SKM-1 (cell line): ENCODE results near the gene GALNT6.
"Not testable (repeated sequence)": the region's sequence is repeated elsewhere in the genome, so short reads cannot be mapped to it uniquely, and the experiment has no call there.

Experiments used
- DNase-seq: peaks from one replicate; lab custom pipeline; 2025; ENCODE audit not compliant: unreplicated experiment; lab: John Stamatoyannopoulos, UW

The GALNT6 gene

DNA sequence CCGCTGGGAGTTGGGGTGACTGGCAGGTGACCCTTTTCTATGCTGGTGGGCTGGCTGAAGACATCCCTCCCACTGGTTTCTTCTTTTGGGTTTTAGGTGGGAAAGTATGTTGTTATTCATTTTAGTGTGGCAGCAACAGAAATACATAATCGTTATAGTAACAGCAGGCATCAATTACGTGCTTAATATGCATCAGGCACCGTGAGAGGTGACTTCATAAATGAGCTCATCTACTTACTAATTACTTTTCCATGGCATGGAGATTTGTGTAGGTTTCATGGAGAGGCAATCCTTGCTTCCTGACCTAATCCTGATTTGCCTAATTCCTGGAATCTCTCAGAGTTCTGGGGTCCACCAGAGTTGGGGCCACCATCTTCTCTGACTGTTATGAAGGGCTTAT is 31.4 kb downstream of the GALNT6 start:
- no peak for DNase-seq

DNA sequence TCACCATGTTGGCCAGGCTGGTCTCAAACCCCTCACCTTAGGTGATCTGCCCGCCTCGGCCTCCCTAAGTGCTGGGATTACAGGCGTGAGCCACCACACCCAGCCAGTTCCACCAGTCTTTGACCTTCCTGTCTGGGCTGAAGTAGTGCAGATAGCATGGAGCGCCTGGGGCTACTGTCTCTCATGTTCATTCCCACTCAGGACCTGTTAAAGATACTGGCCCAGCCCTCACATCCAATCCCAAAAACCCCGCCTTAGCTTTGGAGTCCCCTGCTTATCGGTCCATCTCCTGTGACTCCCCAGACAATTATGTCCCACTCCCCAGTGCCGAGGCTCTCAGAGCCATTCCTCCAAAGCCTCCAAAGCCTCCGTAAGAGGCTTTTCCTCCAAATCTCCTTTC is 32.7 kb downstream of the GALNT6 start:
- DNase-seq = no peak

DNA sequence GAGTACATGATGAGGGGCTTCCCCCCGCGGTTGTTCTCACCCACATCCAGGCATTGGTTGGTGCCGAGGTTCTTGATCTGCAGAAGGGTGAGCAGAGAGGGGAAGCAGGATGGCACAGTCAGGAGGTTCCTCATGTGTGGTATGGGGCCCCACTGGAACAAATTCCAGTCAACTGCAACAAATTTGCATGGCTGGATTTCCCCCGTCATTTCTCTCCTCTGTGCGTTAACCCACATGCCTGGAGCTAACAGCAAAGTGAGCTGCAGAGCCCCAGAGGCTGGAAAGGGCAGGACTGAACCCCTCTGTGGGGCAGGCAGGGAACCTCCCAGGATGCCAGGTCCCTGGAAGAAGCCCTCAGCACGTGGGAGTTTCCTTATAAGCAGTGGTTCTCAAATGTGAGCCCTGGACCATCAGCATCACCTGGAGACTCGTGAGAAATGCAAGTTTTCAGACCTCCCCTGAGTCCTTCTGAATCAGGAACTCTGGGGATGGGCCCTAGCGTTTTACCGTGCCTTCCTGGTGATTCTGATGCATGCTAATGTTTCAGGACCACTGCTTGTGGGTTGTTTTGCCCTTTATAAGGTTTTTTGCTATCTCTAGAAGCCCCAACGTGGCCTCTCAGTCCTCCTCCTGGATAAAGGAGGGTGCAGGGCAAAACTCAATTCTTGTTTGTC is 33.7 kb downstream of the GALNT6 start:
- DNase-seq = no peak

DNA sequence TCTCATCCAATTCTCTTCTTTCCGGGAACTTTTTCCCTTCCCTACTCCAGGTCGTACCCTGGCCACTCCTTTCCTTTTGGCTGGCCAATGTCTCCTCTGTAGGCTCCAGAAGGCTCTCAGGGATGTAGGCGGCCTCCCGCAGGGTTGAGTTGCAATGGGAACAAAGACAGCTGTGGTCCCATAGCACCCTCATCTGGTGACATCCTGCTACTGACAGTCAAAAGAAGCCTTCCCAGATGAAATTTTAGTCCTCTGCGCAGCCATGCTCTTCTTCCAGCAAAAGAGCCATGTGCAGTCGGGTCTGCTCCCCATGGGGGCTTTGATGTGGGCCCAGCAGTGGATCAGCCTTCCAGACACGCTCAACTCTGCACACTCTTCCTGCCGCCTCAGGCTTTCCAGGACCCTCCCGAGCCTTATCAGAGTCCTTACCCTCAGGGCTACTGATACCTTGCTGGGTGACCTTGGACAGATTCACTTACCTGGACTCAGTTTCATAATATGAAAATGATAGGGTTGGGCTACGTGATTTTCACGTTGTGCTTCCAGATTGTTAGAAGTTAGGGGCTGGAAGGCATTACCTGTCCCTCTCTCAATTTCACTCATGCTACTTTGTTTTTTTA is 39.2 kb downstream of the GALNT6 start:
- DNase-seq = no peak

DNA sequence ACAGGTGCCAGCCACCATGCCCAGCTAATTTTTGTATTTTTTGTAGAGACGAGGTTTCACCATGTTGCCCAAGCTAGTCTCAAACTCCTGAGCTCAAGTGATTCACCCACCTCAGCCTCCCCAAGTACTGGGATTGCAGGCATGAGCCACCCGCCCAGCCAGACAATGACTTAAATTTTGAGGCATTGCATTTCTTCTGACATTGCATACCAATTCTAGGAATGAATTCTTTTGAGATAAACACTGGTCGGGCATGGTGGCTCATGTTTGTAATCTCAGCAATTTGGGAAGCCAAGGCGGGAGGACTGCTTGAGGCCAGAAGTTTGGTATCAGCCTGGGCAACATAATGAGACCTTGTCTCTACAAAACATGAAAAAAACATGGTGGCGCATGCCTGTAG is 42.2 kb downstream of the GALNT6 start:
- no peak for DNase-seq

DNA sequence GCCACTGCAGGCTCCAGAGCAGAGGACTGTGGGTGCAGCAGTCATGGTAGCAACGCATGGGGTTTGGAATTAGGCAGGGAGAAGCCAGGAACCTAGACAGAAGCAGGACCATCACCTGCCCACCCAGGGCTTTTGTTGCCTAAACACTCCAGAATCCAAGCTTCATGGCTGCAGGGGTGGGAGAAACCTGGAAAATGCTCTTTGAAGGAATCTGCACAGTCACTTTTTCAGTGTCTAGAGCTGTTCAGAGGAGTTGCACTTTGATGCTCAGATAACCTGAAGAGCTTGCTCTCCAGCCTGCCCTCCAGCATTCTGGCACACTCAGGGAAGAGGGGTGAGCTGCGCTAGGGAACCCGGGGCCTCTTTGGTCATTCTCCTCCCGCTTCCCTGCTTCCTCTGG is 43.1 kb downstream of the GALNT6 start:
- DNase-seq = no peak

DNA sequence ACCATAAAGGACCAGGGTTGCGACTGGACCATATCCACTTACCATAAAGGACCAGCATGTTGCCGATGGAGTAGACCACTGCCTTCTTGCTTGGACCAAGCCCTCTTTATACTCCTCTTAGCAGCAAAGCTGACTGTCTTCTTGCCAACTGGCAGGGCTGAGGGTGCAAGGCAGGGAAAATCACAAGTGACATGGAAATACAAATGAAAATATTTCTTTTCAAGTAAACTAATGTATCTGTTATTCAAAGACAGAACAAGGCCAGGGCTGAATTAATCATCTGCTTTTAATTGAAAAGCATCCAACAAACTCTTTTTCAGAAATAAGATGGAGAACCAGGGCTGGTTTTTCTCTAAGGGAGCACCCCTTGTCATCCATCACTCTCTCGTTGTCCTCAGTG is 44.6 kb downstream of the GALNT6 start, which contains the start of gene CELA1:
TSS of gene CELA1 (minus strand) at position 99 of the 400 bp plus-strand sequence. CDS start at position 58, 41 bp downstream.
- DNase-seq = no peak

DNA sequence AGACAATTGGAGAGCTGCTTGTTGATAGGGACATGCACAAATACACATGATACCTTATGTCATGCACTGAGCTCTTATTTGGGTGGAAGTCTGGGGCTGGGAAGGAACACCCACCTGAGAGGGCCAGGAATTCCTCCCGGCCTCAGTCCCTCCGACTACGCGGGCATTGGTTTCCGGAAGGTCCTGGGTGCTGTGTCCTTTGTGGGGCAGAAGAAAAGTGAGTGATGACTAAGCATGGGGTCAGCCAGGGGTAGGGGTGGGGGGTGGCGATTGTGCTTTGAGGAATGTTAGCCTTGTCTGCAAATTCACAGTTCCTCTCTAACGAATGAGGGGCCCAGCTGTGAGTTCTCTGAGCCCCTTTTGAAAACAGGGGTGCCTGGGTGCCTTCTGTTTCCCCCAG is 45.5 kb downstream of the GALNT6 start:
- no peak for DNase-seq

DNA sequence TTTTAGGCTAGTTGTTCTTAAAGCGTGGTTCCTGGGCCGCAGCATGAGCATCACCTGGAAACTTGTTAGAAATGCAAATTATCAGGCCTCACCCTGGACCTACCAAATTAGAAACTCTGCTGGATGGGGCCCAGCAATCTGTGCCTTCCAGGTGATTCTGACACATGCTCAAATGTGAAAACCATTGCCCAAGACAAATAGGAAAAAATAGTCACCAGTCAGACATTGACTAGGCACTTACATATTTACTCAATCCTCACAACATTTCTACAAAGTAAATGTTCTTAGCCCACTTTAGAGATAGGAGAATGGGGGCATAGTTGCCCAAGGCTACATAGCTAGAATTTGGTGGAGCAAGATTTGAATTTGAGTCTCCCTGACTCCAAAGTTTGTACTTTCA is 48.0 kb downstream of the GALNT6 start:
- DNase-seq = no peak

DNA sequence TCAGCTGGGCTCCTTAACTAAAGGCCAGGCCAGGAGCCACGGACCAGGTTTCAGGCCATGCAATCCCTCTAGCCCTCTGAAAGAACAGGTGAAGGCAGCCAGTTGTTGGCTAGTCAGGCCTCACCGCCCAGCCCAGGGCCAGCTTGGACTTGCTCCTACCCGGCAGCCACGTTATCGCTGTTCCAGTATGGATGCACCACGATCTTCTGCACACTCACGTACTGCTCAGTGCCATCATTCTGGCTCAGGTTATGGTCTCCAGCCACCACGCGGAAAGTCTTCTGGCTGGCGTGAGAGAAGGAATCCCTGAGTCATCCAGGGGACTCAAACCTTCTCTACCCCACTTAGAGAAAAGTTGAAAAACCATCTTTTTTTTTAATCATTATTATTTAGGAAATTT is 48.8 kb downstream of the GALNT6 start:
- no peak for DNase-seq

DNA sequence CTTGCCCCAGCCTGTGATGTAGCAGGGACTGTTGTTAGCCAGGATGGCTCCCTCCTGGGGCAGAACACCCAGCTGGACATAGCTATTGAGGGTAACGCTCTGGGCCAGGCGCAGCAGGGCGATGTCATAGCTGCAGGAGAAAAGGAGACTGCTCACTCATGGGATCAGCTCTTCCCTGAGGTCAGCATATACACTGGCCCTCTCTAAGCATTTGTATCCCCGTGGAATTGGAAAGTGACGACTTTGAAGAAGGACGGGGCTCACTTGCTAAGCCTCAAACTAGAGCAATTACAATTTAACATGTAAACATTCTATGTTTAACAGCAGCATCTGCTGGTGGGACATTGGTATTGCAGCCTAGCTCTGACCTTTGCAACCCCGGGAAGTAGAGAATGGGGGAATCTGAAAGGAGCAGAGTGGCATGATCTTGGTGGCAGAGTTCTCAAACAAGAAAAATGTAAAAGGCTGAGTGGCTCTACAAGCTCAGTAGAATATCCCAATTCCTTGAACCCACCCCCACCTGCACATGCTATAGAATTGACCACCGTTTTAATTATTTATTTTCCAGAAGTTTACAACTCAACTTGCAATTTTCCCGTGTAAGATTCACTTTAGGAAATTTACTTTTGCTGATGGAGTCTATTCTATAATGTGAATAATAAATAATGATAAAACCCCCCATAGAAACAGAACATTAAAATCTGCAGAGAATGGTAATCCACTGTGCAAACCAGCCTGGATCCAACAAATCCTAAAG is 49.8 kb downstream of the GALNT6 start:
- peak; percentile 33 for DNase-seq

DNA sequence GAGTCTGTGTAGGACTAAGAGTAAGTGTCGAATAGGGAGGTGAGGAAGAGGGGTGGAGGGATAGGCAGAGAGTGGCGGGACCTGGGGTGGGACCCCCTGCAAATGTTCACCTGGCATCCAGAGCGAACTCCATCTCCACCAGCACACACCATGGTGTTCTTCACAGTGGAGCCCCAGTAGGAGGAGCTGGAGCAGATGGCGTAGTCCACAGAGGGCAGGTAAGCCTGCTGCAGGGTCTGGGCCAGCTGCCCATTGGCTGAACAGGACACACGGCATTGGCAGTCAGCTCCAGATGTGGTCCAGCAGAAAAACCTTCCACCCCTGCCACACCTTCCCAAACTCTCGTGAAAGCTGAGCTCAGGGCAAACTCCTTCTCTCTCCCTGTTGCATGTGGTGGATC is 51.5 kb downstream of the GALNT6 start:
- DNase-seq = no peak

DNA sequence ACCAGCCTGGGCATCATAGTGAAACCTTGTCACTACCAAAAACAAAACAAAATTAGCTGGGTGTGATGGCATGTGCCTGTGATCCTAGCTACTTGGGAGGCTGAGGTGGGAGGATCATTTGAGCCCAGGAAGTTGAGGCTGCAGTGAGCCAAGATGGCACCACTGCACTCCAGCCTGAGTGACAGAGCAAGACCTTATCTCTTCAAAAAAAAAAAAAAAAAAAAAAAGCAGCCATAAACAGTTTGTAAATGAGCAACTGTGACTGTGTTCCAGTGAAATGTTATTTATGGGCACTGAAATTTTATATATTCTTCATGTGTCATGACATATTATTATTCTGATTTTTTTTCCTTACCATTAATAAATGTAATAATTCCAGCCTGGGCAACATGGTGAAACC is 53.9 kb downstream of the GALNT6 start:
- not testable (repeated sequence) for DNase-seq

DNA sequence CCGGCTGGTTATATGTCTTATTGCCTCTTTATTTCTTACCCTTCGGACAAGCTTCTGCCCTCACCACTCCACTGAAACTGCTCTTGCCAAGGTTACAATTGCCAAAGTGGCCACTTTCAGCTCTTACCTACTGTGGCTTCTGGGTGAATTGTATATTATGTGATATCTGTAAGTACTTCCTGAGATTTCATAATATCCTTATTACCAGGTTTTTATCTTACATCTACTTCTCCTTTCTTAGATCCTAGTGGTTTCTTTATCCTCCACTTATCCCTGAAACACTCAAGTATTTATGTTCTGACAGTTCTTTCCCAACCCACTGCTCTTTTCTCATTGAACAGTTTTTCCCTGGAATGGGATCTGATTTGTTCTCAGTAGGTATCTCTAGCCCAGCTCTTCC is 55.3 kb downstream of the GALNT6 start:
- peak; percentile 32 for DNase-seq

DNA sequence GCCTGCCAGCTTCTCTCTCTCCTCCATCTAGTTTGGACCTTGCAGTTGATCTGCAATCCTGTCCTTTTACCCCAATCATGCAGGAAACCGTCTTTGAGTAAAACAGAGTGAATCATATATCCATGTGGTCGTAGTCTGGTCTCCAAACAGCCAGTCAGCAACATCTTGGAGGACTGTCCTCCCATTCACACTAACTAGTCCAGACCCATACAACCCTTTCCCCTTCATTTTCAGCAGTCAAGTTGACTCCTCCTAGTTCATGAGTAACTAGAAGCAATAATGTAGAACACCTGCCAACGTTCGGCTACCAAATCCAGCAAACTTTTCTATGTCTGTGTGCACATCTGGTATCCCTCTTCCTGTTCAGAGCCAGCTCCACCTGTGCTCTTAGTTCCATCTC is 56.4 kb downstream of the GALNT6 start:
- no peak for DNase-seq

DNA sequence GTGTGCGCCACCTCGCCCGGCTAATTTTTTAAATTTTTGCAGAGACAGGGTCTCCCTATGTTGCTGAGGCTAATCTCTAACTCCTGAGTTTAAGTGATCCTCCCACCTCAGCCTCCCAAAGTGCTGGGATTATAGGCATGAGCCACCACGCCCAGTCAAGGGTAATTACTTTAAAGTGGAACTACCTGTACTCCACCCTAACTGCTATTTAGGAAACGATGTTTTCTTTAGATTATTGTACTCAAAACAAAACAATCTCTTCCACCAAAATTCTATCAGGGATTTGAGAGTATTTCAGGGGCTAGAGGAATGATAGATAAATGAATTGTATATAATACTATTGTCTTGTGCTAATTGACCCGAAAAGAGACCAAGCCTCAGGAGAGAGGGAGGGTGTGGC is 57.7 kb downstream of the GALNT6 start:
- DNase-seq = no peak

DNA sequence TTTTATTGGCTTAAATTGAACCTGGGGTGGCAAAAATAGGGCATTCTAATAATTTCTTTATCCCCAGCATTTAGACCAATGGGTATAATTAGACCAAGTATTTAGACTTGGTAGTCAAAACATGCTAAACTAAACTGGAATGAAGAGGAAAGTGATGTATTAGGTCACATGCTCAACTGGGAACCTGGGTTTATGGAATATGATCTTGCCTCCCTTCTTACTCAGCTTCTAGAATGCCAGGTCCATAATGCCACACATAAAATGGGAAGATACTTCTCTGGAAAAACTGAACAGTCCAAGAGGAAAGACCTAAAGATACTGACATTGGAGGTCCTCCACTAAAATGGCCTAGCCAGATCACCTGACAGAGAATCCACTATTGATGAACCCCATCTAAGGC is 61.0 kb downstream of the GALNT6 start:
- no peak for DNase-seq

DNA sequence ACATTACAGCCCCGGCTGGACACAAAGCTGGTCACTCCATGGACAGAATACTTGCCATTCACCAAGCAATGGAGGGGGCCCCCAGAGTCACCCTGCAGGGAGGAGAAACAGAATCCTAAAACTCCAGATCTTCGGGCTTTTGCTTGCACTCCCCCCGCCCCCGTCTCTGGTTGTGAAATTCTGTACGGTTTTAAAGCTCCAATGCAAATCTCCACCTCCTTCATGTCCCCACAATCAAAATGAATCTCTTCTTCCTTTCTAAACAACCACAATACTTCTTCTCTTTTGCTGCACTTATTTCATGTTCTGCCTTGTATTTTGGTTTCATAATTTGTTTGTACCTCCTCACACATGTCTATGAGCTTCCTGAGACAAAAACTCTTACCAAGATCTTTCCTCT is 61.5 kb downstream of the GALNT6 start:
- DNase-seq = no peak

DNA sequence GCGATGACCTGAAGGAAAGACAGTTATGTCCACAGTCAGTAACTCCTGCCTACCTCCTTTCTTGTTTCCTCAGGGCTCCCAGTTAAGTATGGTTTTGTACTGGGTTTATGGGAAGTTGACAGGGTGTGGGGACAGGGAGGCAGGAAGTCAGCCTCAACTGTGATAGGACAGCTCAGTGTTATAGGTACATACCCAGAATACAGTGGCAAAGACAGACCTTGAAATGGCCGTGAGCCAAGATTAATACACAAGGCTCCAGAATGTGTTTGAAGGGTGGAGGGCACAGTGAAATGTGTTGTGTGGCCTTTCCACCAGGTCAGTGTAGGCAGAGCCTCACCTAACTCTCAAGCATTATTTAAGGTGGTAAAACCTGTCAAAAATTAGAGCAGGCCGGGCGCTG is 62.6 kb downstream of the GALNT6 start:
- DNase-seq = no peak

DNA sequence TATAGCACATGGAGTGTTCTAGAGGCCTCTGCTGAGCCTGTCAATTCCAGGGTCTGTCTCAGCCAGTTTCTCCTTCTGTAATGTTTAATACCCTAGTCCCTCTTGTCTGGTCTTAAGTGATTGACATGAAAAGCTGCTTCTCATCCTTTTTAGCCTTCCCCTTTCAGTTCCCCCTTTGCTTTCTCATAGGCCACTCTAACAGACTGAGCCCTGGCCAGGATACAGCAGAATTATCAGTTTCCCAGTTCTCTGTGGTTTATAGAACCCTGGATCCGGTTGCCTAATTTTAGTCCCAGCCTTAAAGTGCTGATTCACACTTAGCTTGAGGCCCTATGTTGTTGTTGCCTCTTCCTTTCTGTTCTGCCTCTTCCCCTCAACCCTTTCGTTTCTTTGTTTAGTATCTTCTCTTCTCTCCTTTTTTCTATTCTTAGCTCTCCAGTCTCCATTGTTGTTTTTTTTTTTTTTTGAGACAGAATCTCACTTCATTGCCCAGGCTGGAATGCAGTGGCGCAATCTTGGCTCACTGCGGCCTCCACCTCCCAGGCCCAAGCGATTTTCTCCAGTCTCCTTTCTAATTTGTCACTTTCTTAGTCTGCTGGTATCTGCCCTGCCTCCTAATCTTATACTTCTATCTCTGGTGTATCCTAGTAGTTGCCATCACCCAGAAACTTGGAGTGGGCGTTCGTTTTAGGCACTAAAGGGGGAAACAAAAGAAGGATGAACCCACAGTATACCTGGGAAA is 64.3 kb downstream of the GALNT6 start:
- DNase-seq = peak; percentile 73

DNA sequence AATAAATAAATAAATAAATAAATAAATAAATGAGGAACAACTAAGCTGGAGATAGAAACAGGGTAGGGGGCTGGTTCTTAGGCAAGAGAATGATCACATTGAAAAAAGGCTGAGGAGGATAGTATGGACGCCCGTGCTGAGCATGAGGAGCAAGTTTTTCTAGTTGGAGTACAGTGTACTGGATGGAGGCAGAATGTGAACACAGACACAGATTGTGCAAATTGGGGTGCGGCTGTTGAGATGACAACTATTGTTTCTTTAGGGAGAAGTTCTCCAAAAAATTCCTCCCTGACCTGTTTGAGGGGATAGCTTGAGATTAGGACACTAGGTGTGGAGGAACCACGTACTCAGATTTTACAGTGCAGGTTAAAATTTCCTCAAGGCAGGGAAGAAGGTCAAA is 66.3 kb downstream of the GALNT6 start:
- no peak for DNase-seq
